Hepatocyte (in vitro differentiated cells): Measurements from ENCODE around the gene RIPPLY3. TPM values are rescaled to one million over a fixed set of nuclear protein-coding genes. Genes with fewer than 3 reads are reported as not detected.

ENCODE experiments used
- DNase-seq: peaks from one replicate; pipeline ENCODE4 v3.0.0-alpha.2; 2016; ENCODE audit warnings: low spot score
- H2AFZ ChIP-seq: fragments of 200-600 bp; sonication (generic); 2 replicates; pipeline ENCODE4 v1.6.0; 2016; ENCODE audit warnings: antibody characterized with exemption, mild to moderate bottlenecking
- H3K27ac ChIP-seq: fragments of 200-600 bp; sonication (generic); 2 replicates; pipeline ENCODE4 v1.5.1; 2016; ENCODE audit warnings: mild to moderate bottlenecking
- H3K27me3 ChIP-seq: fragments of 200-600 bp; sonication (generic); 2 replicates; pipeline ENCODE4 v1.6.1; 2016
- H3K36me3 ChIP-seq: fragments of 200-600 bp; sonication (generic); replicated peaks from 2 replicates; pipeline ENCODE4 v1.5.1; 2016; ENCODE audit warnings: low read depth; ENCODE audit not compliant: insufficient read depth
- H3K4me1 ChIP-seq: fragments of 200-600 bp; sonication (generic); 2 replicates; pipeline ENCODE4 v1.5.1; 2016; ENCODE audit warnings: mild to moderate bottlenecking, moderate library complexity; ENCODE audit not compliant: insufficient read depth
- H3K4me2 ChIP-seq: fragments of 200-600 bp; sonication (generic); 2 replicates; pipeline ENCODE4 v1.6.0; 2016
- H3K4me3 ChIP-seq: fragments of 200-600 bp; sonication (generic); 2 replicates; pipeline ENCODE4 v1.5.1; 2016; ENCODE audit warnings: mild to moderate bottlenecking
- H3K79me2 ChIP-seq: fragments of 200-600 bp; sonication (generic); 2 replicates; pipeline ENCODE4 v1.6.0; 2017; ENCODE audit warnings: mild to moderate bottlenecking
- H3K9me2 ChIP-seq: fragments of 200-600 bp; sonication (generic); replicated peaks from 2 replicates; pipeline ENCODE4 v1.6.0; 2017; ENCODE audit warnings: mild to moderate bottlenecking; ENCODE audit not compliant: insufficient read depth
- H3K9me3 ChIP-seq: fragments of 200-600 bp; sonication (generic); 2 replicates; pipeline ENCODE4 v1.5.1; 2016; ENCODE audit warnings: low read depth, mild to moderate bottlenecking
- H4K20me1 ChIP-seq: fragments of 200-600 bp; sonication (generic); 2 replicates; pipeline ENCODE4 v1.6.0; 2016; ENCODE audit warnings: mild to moderate bottlenecking; ENCODE audit not compliant: insufficient read depth, poor library complexity, severe bottlenecking
- CTCF ChIP-seq: fragments of 200-600 bp; sonication (generic); IDR thresholded peaks from 2 replicates; pipeline ENCODE4 v1.5.1; 2016; ENCODE audit warnings: antibody characterized with exemption, mild to moderate bottlenecking; ENCODE audit not compliant: poor library complexity
- EZH2 ChIP-seq: fragments of 200-600 bp; sonication (generic); IDR thresholded peaks from 2 replicates; pipeline ENCODE4 v1.6.1; 2016; ENCODE audit warnings: antibody characterized with exemption, mild to moderate bottlenecking, borderline replicate concordance
- EZH2phosphoT487 ChIP-seq: fragments of 200-600 bp; sonication (generic); IDR thresholded peaks from one replicate; pipeline ENCODE4 v1.6.1; 2018; ENCODE audit warnings: antibody characterized with exemption, mild to moderate bottlenecking, low read depth, moderate library complexity; ENCODE audit not compliant: unreplicated experiment, severe bottlenecking
- WGBS: methylation state at CpG from one replicate; pipeline ENCODE4 v1.1.6; 2016; ENCODE audit warnings: low lambda C conversion rate; ENCODE audit errors: missing lambda C conversion rate; 5-methylcytosine and 5-hydroxymethylcytosine counted together
- polyA plus RNA-seq: library from polyadenylated mRNA; unstranded; fragments of >200 nt; fragmentation: Nextera tagmentation; extraction: Ambion mirVana; gene quantifications from 2 replicates; pipeline ENCODE4 v1.2.1, GENCODE V29; 2016
- total RNA-seq: library from RNA; depleted of rRNA; stranded (reverse); fragments of >200 nt; gene quantifications from 2 replicates; pipeline ENCODE4 v1.2.3, GENCODE V29; 2014

RIPPLY3 gene
- total RNA-seq (0.17 TPM in 1 of 2 replicates, not detected in the other), polyA plus RNA-seq (0.11 and 1.0 TPM in 2 replicates)

- no peaks in the 10 kb centered on the region for H3K9me2 ChIP-seq
- no peaks in the 10 kb centered on the region for H3K9me3 ChIP-seq
- DNase-seq = peak; percentile 50
- peaks cover 4% of the 10 kb centered on the region for H3K4me1 ChIP-seq
- WGBS = 3% methylated on average over 72 of the region's 87 CpGs
- H3K36me3 ChIP-seq = no peaks in the 10 kb centered on the region
- H3K4me2 ChIP-seq = peak within 1 kb of the TSS; percentile 98
- H3K27ac ChIP-seq = no peak within 1 kb of the TSS
- no peak for TF ChIP-seq CTCF
- TF ChIP-seq EZH2 = no peak
- TF ChIP-seq EZH2phosphoT487 = no peak
- H3K4me3 ChIP-seq = peak within 1 kb of the TSS; percentile 49
- peak within 1 kb of the TSS; percentile 76 for H2AFZ ChIP-seq
- no peaks in the 10 kb centered on the region for H4K20me1 ChIP-seq
- no peaks in the 10 kb centered on the region for H3K79me2 ChIP-seq
- H3K27me3 ChIP-seq = peaks cover 27% of the 10 kb centered on the region
Measured at GRCh38 chr21:37006486-37007291, at the start of gene RIPPLY3. Gene RIPPLY3, plus strand, starts transcription at chr21:37006702. Its CDS starts 71 bp downstream, at chr21:37006773.

- 95% methylated on average over 17 of the region's 17 CpGs for WGBS
Measured at GRCh38 chr21:36959020-36959835, 47.3 kb upstream of the RIPPLY3 start.

GRCh38 chr21:36960676-36961284 lies 45.7 kb upstream of the RIPPLY3 start:
- no peaks in the 10 kb centered on the region for H3K9me2 ChIP-seq
- H3K4me1 ChIP-seq = peaks cover 7% of the 10 kb centered on the region
- H3K4me2 ChIP-seq = no peak overlapping the region
- H3K27ac ChIP-seq = no peak overlapping the region
- 97% methylated on average over 8 of the region's 8 CpGs for WGBS
- TF ChIP-seq EZH2 (no peak), CTCF (no peak), EZH2phosphoT487 (no peak)
- H3K4me3 ChIP-seq = no peak overlapping the region
- DNase-seq = no peak
- no peak overlapping the region for H2AFZ ChIP-seq
- H3K9me3 ChIP-seq = no peaks in the 10 kb centered on the region
- H3K79me2 ChIP-seq = peaks cover 5% of the 10 kb centered on the region
- no peaks in the 10 kb centered on the region for H4K20me1 ChIP-seq
- no peaks in the 10 kb centered on the region for H3K27me3 ChIP-seq
- H3K36me3 ChIP-seq = no peaks in the 10 kb centered on the region

More at GRCh38 chr21:36959020-36959835, 47.3 kb upstream of the RIPPLY3 start:
- no peak for DNase-seq
- Histone ChIP-seq H3K9me3 (no peaks in the 10 kb centered on the region), H3K27me3 (no peaks in the 10 kb centered on the region), H4K20me1 (no peaks in the 10 kb centered on the region), H3K9me2 (no peaks in the 10 kb centered on the region), H3K4me3 (no peak overlapping the region), H3K27ac (no peak overlapping the region), H3K4me1 (no peaks in the 10 kb centered on the region), H3K4me2 (no peak overlapping the region), H2AFZ (no peak overlapping the region), H3K79me2 (no peaks in the 10 kb centered on the region), H3K36me3 (no peaks in the 10 kb centered on the region)
- TF ChIP-seq CTCF (no peak), EZH2 (no peak), EZH2phosphoT487 (no peak)
